GM19240 (cell line): Measurements from ENCODE around the gene E4F1.
"Not testable (repeated sequence)": the region's sequence is repeated elsewhere in the genome, so short reads cannot be mapped to it uniquely, and the experiment has no call there.

Experiments
- DNase-seq: peaks from one replicate; pipeline ENCODE4 v3.0.0; 2011; ENCODE audit warnings: low spot score; ENCODE audit not compliant: insufficient read length

The E4F1 gene

GRCh38 chr16:2189252-2189893 is 34.0 kb upstream of the E4F1 start:
- DNase-seq: no peak

- no peak for DNase-seq
These were observed 33.3 kb upstream of the E4F1 start for GRCh38 chr16:2190002-2190658.

- no peak for DNase-seq
These were observed 32.5 kb upstream of the E4F1 start for GRCh38 chr16:2190659-2191445.

DNA sequence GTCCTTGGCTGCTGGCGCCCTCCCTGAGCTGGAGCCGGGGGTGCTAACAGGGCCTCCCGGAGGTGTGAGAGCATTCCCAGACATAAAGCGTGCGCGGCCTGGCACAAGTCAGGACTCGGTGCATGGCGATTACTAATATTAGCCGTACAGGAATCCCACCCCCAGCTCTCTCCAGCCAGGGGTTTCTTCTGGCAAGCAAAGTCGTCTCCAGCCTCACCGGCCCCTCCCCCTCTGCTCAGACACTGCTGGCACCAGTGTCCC is 32.0 kb upstream of the E4F1 start:
- no peak for DNase-seq

- DNase-seq: no peak
These were observed 29.1 kb upstream of the E4F1 start for GRCh38 chr16:2194166-2194834.

DNA sequence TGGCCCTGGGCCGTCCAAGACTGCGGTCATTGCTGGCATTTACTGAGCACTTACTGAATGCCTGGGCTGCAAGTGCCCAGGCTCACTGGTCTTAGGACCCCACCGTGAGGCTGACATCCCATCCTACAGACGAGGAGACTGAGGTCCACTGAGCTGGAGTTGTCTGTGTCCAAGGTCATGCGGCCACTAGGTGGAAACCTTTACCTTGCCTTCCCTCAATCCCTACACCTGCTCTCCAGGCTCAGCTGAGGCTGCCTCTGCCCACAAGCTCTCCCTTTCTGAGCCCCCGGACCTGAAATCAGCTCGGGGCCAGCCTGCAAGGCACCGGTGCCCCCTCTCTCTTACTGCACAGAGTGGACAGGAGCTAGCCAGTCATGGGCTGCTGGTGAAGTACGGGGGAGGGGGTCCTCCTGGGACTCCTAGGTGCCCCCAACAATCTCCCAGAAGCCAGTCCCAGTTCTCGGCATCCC is 28.5 kb upstream of the E4F1 start:
- DNase-seq: peak; percentile 85

- no peak for DNase-seq
These were observed 27.8 kb upstream of the E4F1 start for GRCh38 chr16:2195322-2196161.

- DNase-seq: no peak
These were observed 27.0 kb upstream of the E4F1 start, which contains the start of gene CASKIN1 for GRCh38 chr16:2196162-2196980. Gene CASKIN1, minus strand, starts transcription at chr16:2196605. Its CDS starts 173 bp downstream, at chr16:2196432.

- DNase-seq: no peak
These were observed 26.3 kb upstream of the E4F1 start for GRCh38 chr16:2196981-2197511.

GRCh38 chr16:2197765-2198164 is 25.6 kb upstream of the E4F1 start:
- no peak for DNase-seq

- DNase-seq: no peak
These were observed 25.1 kb upstream of the E4F1 start for GRCh38 chr16:2198283-2198682.

- no peak for DNase-seq
These were observed 24.3 kb upstream of the E4F1 start for GRCh38 chr16:2199095-2199494.

DNA sequence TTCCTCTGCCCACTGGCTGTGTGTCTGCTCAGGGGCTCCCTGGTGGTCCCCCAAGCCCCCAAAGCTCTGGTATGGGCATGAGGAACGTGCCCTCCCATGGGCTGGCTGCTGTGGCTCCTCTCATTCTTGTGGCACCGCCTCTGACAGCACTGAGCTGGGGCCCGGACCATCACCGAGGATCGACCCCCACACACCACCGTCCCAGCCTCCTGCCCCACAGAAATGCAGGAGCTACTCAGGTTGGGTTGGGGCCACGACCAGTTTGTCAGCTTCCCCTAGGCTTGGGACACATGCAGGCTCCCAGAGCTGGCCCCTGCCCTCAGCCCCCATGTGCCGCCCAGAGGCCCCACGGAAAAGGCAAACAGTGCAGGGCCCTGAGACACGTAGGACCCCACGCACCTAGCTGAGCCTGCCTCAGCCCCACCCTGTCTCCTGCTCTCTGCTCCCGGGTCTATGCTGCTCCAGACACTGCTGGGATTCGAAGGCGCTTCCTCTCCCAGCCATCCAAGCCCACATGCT is 23.7 kb upstream of the E4F1 start:
- no peak for DNase-seq

DNA sequence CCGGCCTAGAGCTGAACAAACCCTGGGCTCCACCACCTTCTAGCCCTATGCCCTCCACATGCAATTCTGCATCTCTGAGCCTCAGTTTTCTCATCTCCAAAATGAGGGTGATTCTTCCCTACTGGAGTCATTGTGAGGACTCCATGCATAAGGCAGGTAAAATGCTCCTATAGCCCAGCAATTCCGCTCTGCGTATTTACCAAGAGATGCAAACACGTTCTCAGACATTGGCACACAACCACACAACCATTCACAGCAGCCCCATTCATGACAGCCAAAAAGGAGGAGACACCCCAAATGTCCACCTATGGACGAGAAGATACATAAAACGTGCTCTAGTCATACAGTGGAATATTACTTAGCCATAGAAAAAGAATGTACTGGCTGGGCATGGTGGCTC is 23.1 kb upstream of the E4F1 start:
- DNase-seq: no peak

- not testable (repeated sequence) for DNase-seq
These were observed 20.2 kb upstream of the E4F1 start for GRCh38 chr16:2203119-2203688.

- no peak for DNase-seq
These were observed 18.8 kb upstream of the E4F1 start for GRCh38 chr16:2204416-2205103.

DNA sequence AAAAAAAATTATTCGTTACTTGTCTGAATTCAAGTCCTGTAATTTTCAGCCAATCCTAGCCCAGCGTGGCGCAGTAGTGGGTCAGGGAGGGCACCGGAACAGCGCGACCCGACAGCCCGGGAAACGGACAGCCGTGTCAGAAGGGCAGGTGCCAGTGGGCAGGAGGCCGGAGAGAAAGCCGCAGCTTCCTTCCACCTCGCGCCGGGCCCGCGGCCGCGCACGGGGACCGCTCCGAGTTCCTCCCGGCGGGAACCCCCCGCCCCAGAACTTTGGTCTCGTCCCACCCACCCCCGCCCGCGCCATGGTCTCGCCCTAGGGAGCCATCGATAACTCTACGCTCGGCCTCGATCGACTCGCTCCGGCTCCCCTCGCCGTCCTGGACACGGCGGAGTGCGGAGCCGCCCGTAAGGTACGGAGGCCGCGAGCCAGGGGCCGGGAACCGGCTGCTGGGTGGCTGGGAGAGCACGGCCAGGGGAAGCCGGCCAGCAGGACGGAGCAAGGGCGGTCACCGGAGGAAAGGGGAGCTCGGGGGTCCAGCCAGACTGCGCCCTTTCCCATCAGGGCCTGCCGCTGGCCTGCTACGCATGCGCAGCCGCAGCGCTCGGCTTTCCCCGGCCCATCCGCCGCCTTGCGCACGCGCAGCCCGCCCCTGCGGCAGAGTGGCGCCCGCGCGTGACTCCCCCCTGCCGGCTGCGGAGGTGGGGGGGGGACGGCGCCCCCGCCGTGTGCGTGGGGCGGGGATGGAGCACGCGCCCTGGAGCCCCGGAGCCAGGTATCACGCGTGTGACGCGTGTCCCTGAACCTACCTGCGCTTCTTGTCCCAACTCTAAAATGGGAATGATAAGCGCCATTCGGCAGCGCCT is 18.1 kb upstream of the E4F1 start, which contains the start of gene MLST8:
TSS of gene MLST8 (plus strand) at position 351 of the 863 bp plus-strand sequence. CDS start 632 bp downstream, outside the sequence.
- peak; percentile 99 for DNase-seq

- DNase-seq: no peak
These were observed 17.5 kb upstream of the E4F1 start for GRCh38 chr16:2205967-2206313.
